GM18507 (cell line): Measurements from ENCODE around the gene RAD51AP1.
"Not testable (repeated sequence)": the region's sequence is repeated elsewhere in the genome, so short reads cannot be mapped to it uniquely, and the experiment has no call there.

Source experiments
- DNase-seq: peaks from one replicate; pipeline ENCODE4 v3.0.0; 2011; ENCODE audit warnings: low read depth; ENCODE audit not compliant: insufficient read length; ENCODE audit errors: extremely low spot score
- FAIRE-seq: peaks from 2 replicates; lab custom pipeline; 2011; peaks lifted over from hg19 to GRCh38; lab: Jason Lieb, UNC

RAD51AP1 gene

GRCh38 chr12:4538207-4539160 lies at the start of gene RAD51AP1:
RAD51AP1 (plus strand) TSS chr12:4538890; CDS start chr12:4538940, 50 bp downstream.
- peak; percentile 82 for DNase-seq
- FAIRE-seq, result peak; percentile 99

GRCh38 chr12:4489556-4489955 lies 49.1 kb upstream of the RAD51AP1 start:
- DNase-seq (no peak), FAIRE-seq (no peak)

GRCh38 chr12:4490973-4491372 lies 47.7 kb upstream of the RAD51AP1 start:
- FAIRE-seq (no peak), DNase-seq (no peak)

GRCh38 chr12:4496145-4496838 lies 42.4 kb upstream of the RAD51AP1 start:
- no peak for DNase-seq
- peak; percentile 70 for FAIRE-seq

- DNase-seq, result no peak
- FAIRE-seq, result no peak
Observed at GRCh38 chr12:4499186-4499585, 39.5 kb upstream of the RAD51AP1 start.

GRCh38 chr12:4505376-4505986 lies 33.2 kb upstream of the RAD51AP1 start:
- DNase-seq, result no peak
- FAIRE-seq, result no peak

- DNase-seq (no peak), FAIRE-seq (no peak)
Observed at GRCh38 chr12:4506430-4506829, 32.3 kb upstream of the RAD51AP1 start.

- FAIRE-seq (peak; percentile 76), DNase-seq (no peak)
Observed at GRCh38 chr12:4506870-4507269, 31.8 kb upstream of the RAD51AP1 start.

GRCh38 chr12:4508503-4508902 lies 30.2 kb upstream of the RAD51AP1 start:
- not testable (repeated sequence) for FAIRE-seq

GRCh38 chr12:4509269-4509668 lies 29.4 kb upstream of the RAD51AP1 start:
- FAIRE-seq, DNase-seq: not testable (repeated sequence)

More at GRCh38 chr12:4508503-4508902, 30.2 kb upstream of the RAD51AP1 start:
- DNase-seq, result not testable (repeated sequence)

- DNase-seq, result no peak
- no peak for FAIRE-seq
Observed at GRCh38 chr12:4518106-4518728, 20.5 kb upstream of the RAD51AP1 start.

- not testable (repeated sequence) for FAIRE-seq, DNase-seq
Observed at GRCh38 chr12:4523443-4523842, 15.2 kb upstream of the RAD51AP1 start.

GRCh38 chr12:4526923-4527546 lies 11.7 kb upstream of the RAD51AP1 start:
- DNase-seq, result no peak
- FAIRE-seq, result no peak

GRCh38 chr12:4530160-4530559 lies 8.5 kb upstream of the RAD51AP1 start:
- FAIRE-seq (no peak), DNase-seq (no peak)

GRCh38 chr12:4530982-4531586 lies 7.6 kb upstream of the RAD51AP1 start:
- DNase-seq (no peak), FAIRE-seq (no peak)

GRCh38 chr12:4535092-4535491 lies 3.6 kb upstream of the RAD51AP1 start:
- peak; percentile 83 for FAIRE-seq
- no peak for DNase-seq

- DNase-seq (no peak), FAIRE-seq (no peak)
Observed at GRCh38 chr12:4535871-4536270, 2.8 kb upstream of the RAD51AP1 start.

GRCh38 chr12:4539167-4539870 lies 629 bp downstream of the RAD51AP1 start:
- DNase-seq, result no peak

More at GRCh38 chr12:4539167-4539870, 629 bp downstream of the RAD51AP1 start:
- no peak for FAIRE-seq
